ENCODE results near the gene PDS5A. TPM values are rescaled to one million over a fixed set of nuclear protein-coding genes. Genes with fewer than 3 reads are reported as not detected.

Gene PDS5A
- total and polyA plus RNA-seq, 8 donors = 12.1 to 42.6 (median 27.2) TPM

DNA sequence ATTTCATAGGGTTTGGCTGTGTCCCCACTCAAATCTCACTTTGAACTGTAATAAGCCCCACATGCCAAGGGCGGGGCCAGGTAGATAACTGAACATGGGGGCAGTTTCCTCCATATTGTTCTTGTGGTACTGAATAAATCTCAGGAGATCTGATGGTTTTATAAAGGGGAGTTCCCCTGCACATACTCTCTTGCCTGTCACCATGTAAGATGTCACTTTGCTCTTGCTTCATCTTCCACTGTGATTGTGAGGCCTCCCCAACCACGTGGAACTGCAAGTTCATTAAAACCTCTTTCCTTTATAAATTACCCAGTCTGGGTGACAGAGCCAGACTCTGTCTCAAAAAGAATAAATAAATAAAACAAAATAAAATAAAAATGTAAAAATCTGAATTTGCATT lies 95.9 kb downstream of the PDS5A start:
- Histone ChIP-seq H3K4me3 (no peak overlapping the region), H3K4me1 (no peaks in the 10 kb centered on the region), H3K9me3 (no peaks in the 10 kb centered on the region), H3K27me3 (no peaks in the 10 kb centered on the region), H3K27ac (no peak overlapping the region), H3K36me3 (peaks cover 0 to 19% (median 1%) of the 10 kb centered on the region in 3 donors)
- FAIRE-seq (no peak), DNase-seq (no peak), ATAC-seq (no peak)
- WGBS, 2 donors = 97 to 98% methylated on average over 2 of the region's 2 CpGs
- TF ChIP-seq CTCF (IDR thresholded peaks at IDR 0.05) = no peak
- intact Hi-C loops (cut with DNase I) = no loop called here

- ATAC-seq (no peak), FAIRE-seq (no peak), DNase-seq (no peak)
- no peaks in the 10 kb centered on the region for H3K4me1 ChIP-seq
- H3K9me3 ChIP-seq = no peaks in the 10 kb centered on the region
- no peaks in the 10 kb centered on the region for H3K27me3 ChIP-seq
- H3K36me3 ChIP-seq = peaks cover 0 to 26% (median 3%) of the 10 kb centered on the region in 3 donors
- no peak overlapping the region for H3K4me3 ChIP-seq
- no peak for TF ChIP-seq CTCF (IDR thresholded peaks at IDR 0.05)
- H3K27ac ChIP-seq = no peak overlapping the region
- intact Hi-C loops (cut with DNase I) = no loop called here
- WGBS, 2 donors = 92 to 96% methylated on average over 8 of the region's 8 CpGs
Measured at GRCh38 chr4:39877971-39878370, 99.7 kb downstream of the PDS5A start.

DNA sequence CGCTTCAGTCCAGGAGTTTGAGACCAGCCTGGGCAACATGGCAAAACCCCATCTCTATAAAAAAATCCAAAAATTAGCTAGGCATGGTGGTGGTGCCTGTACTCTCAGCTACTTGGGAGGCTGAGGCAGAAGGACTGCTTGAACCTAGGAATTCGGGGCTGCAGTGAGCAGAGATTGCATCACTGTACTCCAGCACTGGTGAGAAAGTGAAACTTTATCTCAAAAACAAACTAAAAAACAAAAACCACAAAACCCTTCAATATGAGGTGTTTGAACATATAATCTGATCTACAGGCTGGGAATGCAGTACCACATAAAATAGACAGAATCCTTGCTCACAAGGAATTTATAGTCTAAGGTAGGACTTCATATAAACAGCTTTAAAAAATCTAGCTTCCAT lies 103.9 kb downstream of the PDS5A start:
- Histone ChIP-seq H3K27me3 (no peaks in the 10 kb centered on the region), H3K4me1 (no peaks in the 10 kb centered on the region), H3K9me3 (no peaks in the 10 kb centered on the region), H3K36me3 (peaks cover 3 to 40% (median 3%) of the 10 kb centered on the region in 3 donors), H3K27ac (no peak overlapping the region), H3K4me3 (no peak overlapping the region)
- TF ChIP-seq CTCF (IDR thresholded peaks at IDR 0.05) = no peak
- intact Hi-C loops (cut with DNase I) = no loop called here
- ATAC-seq (no peak), DNase-seq (no peak), FAIRE-seq (no peak)
- 93% methylated on average over 2 of the region's 2 CpGs for WGBS, 2 donors

GRCh38 chr4:39865280-39865679 lies 112.4 kb downstream of the PDS5A start:
- Histone ChIP-seq H3K9me3 (no peaks in the 10 kb centered on the region), H3K27me3 (no peaks in the 10 kb centered on the region), H3K27ac (no peak overlapping the region), H3K4me3 (no peak overlapping the region), H3K36me3 (peaks cover 0 to 38% (median 11%) of the 10 kb centered on the region in 3 donors), H3K4me1 (no peaks in the 10 kb centered on the region)
- DNase-seq = no peak
- ATAC-seq = no peak
- WGBS, 2 donors = 97 to 99% methylated on average over 3 of the region's 3 CpGs
- no peak for FAIRE-seq
- intact Hi-C loops (cut with DNase I) = no loop called here
- no peak for TF ChIP-seq CTCF (IDR thresholded peaks at IDR 0.05)

DNA sequence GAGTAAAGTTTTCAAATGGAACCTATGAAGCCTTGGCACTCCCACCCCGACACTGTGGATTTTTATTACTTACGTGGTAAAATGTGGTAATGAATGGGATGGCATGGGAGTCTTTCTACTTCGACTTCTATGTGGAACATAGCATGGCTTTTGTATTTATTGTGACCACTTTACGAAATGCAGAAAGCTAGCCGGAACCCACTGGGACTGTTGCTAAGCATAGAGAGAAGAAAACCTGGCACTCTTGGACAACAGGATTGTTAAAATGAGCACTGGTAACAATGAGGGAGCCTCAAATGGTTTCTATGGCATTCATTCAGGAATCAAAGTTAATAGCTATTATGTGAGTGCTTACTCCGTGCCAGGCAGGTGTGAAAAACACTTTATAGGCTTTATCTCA lies 113.3 kb downstream of the PDS5A start:
- H3K36me3 ChIP-seq = peaks cover 0 to 37% (median 11%) of the 10 kb centered on the region in 3 donors

More for the DNA sequence above, 113.3 kb downstream of the PDS5A start:
- Histone ChIP-seq H3K4me3 (no peak overlapping the region), H3K27me3 (no peaks in the 10 kb centered on the region), H3K27ac (no peak overlapping the region), H3K9me3 (no peaks in the 10 kb centered on the region), H3K4me1 (no peaks in the 10 kb centered on the region)
- no peak for FAIRE-seq
- no peak for ATAC-seq
- TF ChIP-seq CTCF (IDR thresholded peaks at IDR 0.05) = no peak
- no peak for DNase-seq
- WGBS, 2 donors = 94 to 98% methylated on average over 6 of the region's 6 CpGs
- intact Hi-C loops (cut with DNase I) = no loop called here

All from pancreas (tissue), 10 donors.